Loucy (cell line): ENCODE data around the gene OR6T1.

Experiments
- CTCF ChIP-seq: fragments of 200-600 bp; sonication (generic); conservative IDR thresholded peaks from 2 replicates; pipeline ENCODE4 v1.5.1; 2014; ENCODE audit warnings: mild to moderate bottlenecking, antibody characterized with exemption, low read length
- EZH2phosphoT487 ChIP-seq: fragments of 200-600 bp; IDR thresholded peaks from 2 replicates; pipeline ENCODE4 v1.6.1; 2018; ENCODE audit warnings: antibody characterized with exemption, mild to moderate bottlenecking, moderate library complexity, borderline replicate concordance

- TF ChIP-seq CTCF = no peak
- TF ChIP-seq EZH2phosphoT487 = no peak
Measured at GRCh38 chr11:123979311-123979710, 35.7 kb upstream of the OR6T1 start.
